Prostate gland (tissue), 2 donors: ENCODE results near the gene KCNK1.

ENCODE experiments used
- POLR2AphosphoS5 ChIP-seq: sonication (generic); formaldehyde crosslinking; IDR thresholded peaks from one replicate; pipeline ENCODE4 v1.6.1; 2017; ENCODE audit warnings: antibody characterized with exemption
- TF ChIP-seq, protein P1 (sequence below), 4 experiments: fragments of 200-600 bp in 2 of 4; fragments of 450-650 bp in 2 of 4; sonication (generic) in 2 of 4; IDR thresholded peaks; 1 replicate in 3 of 4; 2 replicates in 1 of 4; pipeline ENCODE4 v1.5.1; 2016 to 2019; ENCODE audit warnings: antibody characterized with exemption in 4 of 4, mild to moderate bottlenecking in 2 of 4, moderate library complexity in 2 of 4

DNA sequence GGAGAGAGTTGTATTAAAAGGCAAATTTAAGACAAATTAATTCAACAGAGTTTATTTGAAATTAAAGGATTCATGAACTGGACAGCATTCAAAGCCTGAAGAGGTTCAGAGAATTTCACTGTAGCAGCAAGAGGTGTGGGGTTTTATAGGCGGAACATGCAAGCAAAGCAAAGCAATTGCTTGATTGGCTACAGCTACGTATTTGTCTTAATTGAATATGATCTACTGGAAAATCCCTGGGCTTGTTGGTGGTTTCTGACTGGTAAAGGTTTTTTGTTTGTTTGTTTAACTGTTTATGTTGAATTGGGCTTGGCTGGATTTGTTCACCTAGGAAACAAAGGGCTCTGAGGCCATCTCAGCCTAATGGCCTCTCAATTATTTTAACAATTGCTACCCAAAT, 61.5 kb downstream of the KCNK1 start:
- TF ChIP-seq POLR2AphosphoS5: no peak
- TF ChIP-seq, protein P1, sequence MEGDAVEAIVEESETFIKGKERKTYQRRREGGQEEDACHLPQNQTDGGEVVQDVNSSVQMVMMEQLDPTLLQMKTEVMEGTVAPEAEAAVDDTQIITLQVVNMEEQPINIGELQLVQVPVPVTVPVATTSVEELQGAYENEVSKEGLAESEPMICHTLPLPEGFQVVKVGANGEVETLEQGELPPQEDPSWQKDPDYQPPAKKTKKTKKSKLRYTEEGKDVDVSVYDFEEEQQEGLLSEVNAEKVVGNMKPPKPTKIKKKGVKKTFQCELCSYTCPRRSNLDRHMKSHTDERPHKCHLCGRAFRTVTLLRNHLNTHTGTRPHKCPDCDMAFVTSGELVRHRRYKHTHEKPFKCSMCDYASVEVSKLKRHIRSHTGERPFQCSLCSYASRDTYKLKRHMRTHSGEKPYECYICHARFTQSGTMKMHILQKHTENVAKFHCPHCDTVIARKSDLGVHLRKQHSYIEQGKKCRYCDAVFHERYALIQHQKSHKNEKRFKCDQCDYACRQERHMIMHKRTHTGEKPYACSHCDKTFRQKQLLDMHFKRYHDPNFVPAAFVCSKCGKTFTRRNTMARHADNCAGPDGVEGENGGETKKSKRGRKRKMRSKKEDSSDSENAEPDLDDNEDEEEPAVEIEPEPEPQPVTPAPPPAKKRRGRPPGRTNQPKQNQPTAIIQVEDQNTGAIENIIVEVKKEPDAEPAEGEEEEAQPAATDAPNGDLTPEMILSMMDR (IDR thresholded peaks at IDR 0.05): no peak
